ENCODE data around the gene TBC1D4.

Gene TBC1D4

GRCh38 chr13:75404726-75405125, 77.2 kb downstream of the TBC1D4 start:
- no peak for TF ChIP-seq CTCF (IDR thresholded peaks at IDR 0.05; ENCODE audit: low read depth, low read length, missing control alignments)
- DNase-seq (ENCODE audit: low read depth) = no peak
- in situ Hi-C loops (cut with HindIII; ENCODE audit: low sequenced_read_pairs) = no loop called here
- no peak overlapping the region for H3K4me3 ChIP-seq (ENCODE audit: low read depth, low read length)

- no peak for TF ChIP-seq CTCF (IDR thresholded peaks at IDR 0.05; ENCODE audit: low read depth, low read length, missing control alignments)
- no peak overlapping the region for H3K4me3 ChIP-seq (ENCODE audit: low read depth, low read length)
- in situ Hi-C loops (cut with HindIII; ENCODE audit: low sequenced_read_pairs) = no loop called here
- no peak for DNase-seq (ENCODE audit: low read depth)
Measured at GRCh38 chr13:75402787-75403186, 79.2 kb downstream of the TBC1D4 start.

- TF ChIP-seq CTCF (IDR thresholded peaks at IDR 0.05; ENCODE audit: low read depth, low read length, missing control alignments) = no peak
Measured at GRCh38 chr13:75400775-75401174, 81.2 kb downstream of the TBC1D4 start.

GRCh38 chr13:75399879-75400217, 82.1 kb downstream of the TBC1D4 start:
- no peak for TF ChIP-seq CTCF (IDR thresholded peaks at IDR 0.05; ENCODE audit: low read depth, low read length, missing control alignments)
- no peak for DNase-seq (ENCODE audit: low read depth)
- in situ Hi-C loops (cut with HindIII; ENCODE audit: low sequenced_read_pairs) = no loop called here
- no peak overlapping the region for H3K4me3 ChIP-seq (ENCODE audit: low read depth, low read length)

More at GRCh38 chr13:75400775-75401174, 81.2 kb downstream of the TBC1D4 start:
- in situ Hi-C loops (cut with HindIII; ENCODE audit: low sequenced_read_pairs) = no loop called here
- H3K4me3 ChIP-seq (ENCODE audit: low read depth, low read length) = no peak overlapping the region
- no peak for DNase-seq (ENCODE audit: low read depth)

- no peak for TF ChIP-seq CTCF (IDR thresholded peaks at IDR 0.05; ENCODE audit: low read depth, low read length, missing control alignments)
- no peak overlapping the region for H3K4me3 ChIP-seq (ENCODE audit: low read depth, low read length)
- in situ Hi-C loops (cut with HindIII; ENCODE audit: low sequenced_read_pairs) = no loop called here
- peak; percentile 83 for DNase-seq (ENCODE audit: low read depth)
Measured at GRCh38 chr13:75399168-75399878, 82.6 kb downstream of the TBC1D4 start.

- in situ Hi-C loops (cut with HindIII; ENCODE audit: low sequenced_read_pairs) = no loop called here
- DNase-seq (ENCODE audit: low read depth) = no peak
- no peak for TF ChIP-seq CTCF (IDR thresholded peaks at IDR 0.05; ENCODE audit: low read depth, low read length, missing control alignments)
- no peak overlapping the region for H3K4me3 ChIP-seq (ENCODE audit: low read depth, low read length)
Measured at GRCh38 chr13:75398072-75398471, 83.9 kb downstream of the TBC1D4 start.

Measured in astrocyte of the cerebellum (primary cell).